ENCODE data around the gene UBQLNL. TPM values are rescaled to one million over a fixed set of nuclear protein-coding genes. Genes with fewer than 3 reads are reported as not detected.

Gene UBQLNL
- total RNA-seq, 1 experiment from 2014 or later, result not detected

GRCh38 chr11:5476186-5476819 lies 40.2 kb downstream of the UBQLNL start:
- Histone ChIP-seq H4K8ac (replicated peaks; ENCODE audit: insufficient read length, low read depth, low read length) (no peak overlapping the region), H3K14ac (ENCODE audit: insufficient read depth, low read length) (no peak overlapping the region), H4K20me1 (ENCODE audit: control insufficient read depth, insufficient read depth, insufficient read length) (no peaks in the 10 kb centered on the region), H3K9me3 (ENCODE audit: control insufficient read depth, low read depth, low read length) (no peaks in the 10 kb centered on the region), H3K23me2 (ENCODE audit: insufficient read length, low read depth, low read length, poor library complexity, severe bottlenecking) (no peaks in the 10 kb centered on the region), H2AFZ (ENCODE audit: low read length) (no peak overlapping the region), H3K79me2 (ENCODE audit: insufficient read depth, low read length) (no peaks in the 10 kb centered on the region), H4K5ac (ENCODE audit: insufficient read length, low read depth, low read length) (no peak overlapping the region), H3K4ac (ENCODE audit: low read depth, low read length) (no peak overlapping the region), H2BK120ac (ENCODE audit: low read depth, low read length, poor library complexity, severe bottlenecking) (no peak overlapping the region), H3K27ac (ENCODE audit: insufficient read length, low read depth, low read length) (no peak overlapping the region), H3K9ac (ENCODE audit: extremely low read depth, insufficient read length, low read length) (no peak overlapping the region), H3K4me2 (ENCODE audit: insufficient read depth, insufficient read length, low read length) (no peak overlapping the region), H2BK20ac (ENCODE audit: low read depth, low read length, poor library complexity, severe bottlenecking) (no peak overlapping the region), H3T11ph (ENCODE audit: low read length) (no peak overlapping the region), H3K4me1 (ENCODE audit: insufficient read depth, low read length) (no peaks in the 10 kb centered on the region), H3K56ac (ENCODE audit: insufficient read length, low read depth, low read length) (no peak overlapping the region), H4K91ac (ENCODE audit: insufficient read length, low read depth, low read length) (no peak overlapping the region), H2BK15ac (ENCODE audit: low read depth, low read length) (no peak overlapping the region), H2BK12ac (ENCODE audit: insufficient read length, low read depth, low read length) (no peak overlapping the region), H3K27me3 (ENCODE audit: insufficient read depth, low read length) (no peaks in the 10 kb centered on the region), H3K23ac (ENCODE audit: insufficient read length, low read depth, low read length) (no peak overlapping the region), H3K18ac (ENCODE audit: insufficient read length, low read depth, low read length) (no peak overlapping the region), H3K79me1 (ENCODE audit: insufficient read depth, low read depth, low read length, poor library complexity, severe bottlenecking) (no peaks in the 10 kb centered on the region), H2AK5ac (ENCODE audit: insufficient read length, low read length) (no peak overlapping the region), H2BK5ac (ENCODE audit: insufficient read length, low read length) (no peak overlapping the region)
- Mint-ChIP-seq H3K36me3 (ENCODE audit: insufficient read depth in 1 of 3, low read depth in 3 of 3) (peaks cover 2 to 9% (median 3%) of the 10 kb centered on the region in 3 experiments; a peak in 5 of 7 replicates), H3K27ac (no peak overlapping the region), H3K27me3 (ENCODE audit: low read depth) (no peaks in the 10 kb centered on the region), H3K4me1 (no peaks in the 10 kb centered on the region), H3K4me3 (no peak overlapping the region), H3K9me3 (peaks cover 7 to 8% of the 10 kb centered on the region in 2 experiments)
- no CpG with 5 or more reads among the region's 2 CpGs for WGBS (ENCODE audit: extremely low coverage, insufficient read length, low lambda C conversion rate)
- peak; percentile 56 for DNase-seq
- TF ChIP-seq CTCF (conservative IDR thresholded peaks at IDR 0.05), result peak; percentile 86
